HepG2 (cell line): ENCODE measurements around the gene DTWD2. TPM values are rescaled to one million over a fixed set of nuclear protein-coding genes. Genes with fewer than 3 reads are reported as not detected.
A peak's percentile ranks its signal among the peaks of the same experiment; 100 is the strongest.

ENCODE experiments used
- EZH2 ChIP-seq: conservative IDR thresholded peaks from 2 replicates; pipeline ENCODE4 v1.6.1; 2012; ENCODE audit warnings: mild to moderate bottlenecking, low read depth, low read length, moderate library complexity
- NR2C2 ChIP-seq: sonication (generic); formaldehyde crosslinking; IDR thresholded peaks from 2 replicates; pipeline ENCODE4 v1.4.0; 2020; ENCODE audit warnings: missing genetic modification reagents, mild to moderate bottlenecking, moderate library complexity, borderline replicate concordance
- PRDM10 ChIP-seq: sonication (generic); formaldehyde crosslinking; IDR thresholded peaks from 2 replicates; pipeline ENCODE4 v1.4.0; 2020; ENCODE audit warnings: low read depth, missing genetic modification reagents
- SMAD9 ChIP-seq: sonication (generic); formaldehyde crosslinking; IDR thresholded peaks from 2 replicates; pipeline ENCODE4 v1.5.1; 2020; ENCODE audit warnings: mild to moderate bottlenecking, missing genetic modification reagents
- SRY ChIP-seq: sonication (generic); formaldehyde crosslinking; IDR thresholded peaks from 2 replicates; pipeline ENCODE4 v1.8.0; 2022; ENCODE audit warnings: mild to moderate bottlenecking, missing genetic modification reagents
- TFDP2 ChIP-seq: sonication (generic); formaldehyde crosslinking; IDR thresholded peaks from 2 replicates; pipeline ENCODE4 v1.4.0; 2020; ENCODE audit warnings: missing genetic modification reagents
- THAP7 ChIP-seq: sonication (generic); formaldehyde crosslinking; IDR thresholded peaks from 2 replicates; pipeline ENCODE4 v1.8.1; 2023; ENCODE audit warnings: mild to moderate bottlenecking, missing genetic modification reagents
- ZBTB10 ChIP-seq: sonication (generic); formaldehyde crosslinking; IDR thresholded peaks from 2 replicates; pipeline ENCODE4 v1.4.0; 2020; ENCODE audit warnings: missing genetic modification reagents, borderline replicate concordance
- ZKSCAN1 ChIP-seq: fragments of 150-350 bp; IDR thresholded peaks from 2 replicates; pipeline ENCODE4 v1.6.1; 2014; ENCODE audit warnings: low read length
- ZNF343 ChIP-seq: sonication (generic); formaldehyde crosslinking; IDR thresholded peaks from 2 replicates; pipeline ENCODE4 v1.4.0; 2020; ENCODE audit warnings: mild to moderate bottlenecking, missing genetic modification reagents
- ZNF605 ChIP-seq: sonication (generic); formaldehyde crosslinking; IDR thresholded peaks from 2 replicates; pipeline ENCODE4 v1.8.0; 2022; ENCODE audit warnings: mild to moderate bottlenecking, missing genetic modification reagents
- ZNF792 ChIP-seq: IDR thresholded peaks from 2 replicates; pipeline ENCODE4 v1.6.1; 2016
- polyA plus RNA-seq, 8 experiments: library from polyadenylated mRNA; depleted of rRNA in 3 of 8; stranded (reverse) in 7 of 8; unstranded in 1 of 8; fragments of >200 nt; fragmentation: Illumina TruSeq in 4 of 8; extraction: Trizol in 4 of 8; gene quantifications; 2 replicates each; pipeline versions ENCODE4 v1.2.1 to v1.2.3, GENCODE V29; 2011 to 2016; ENCODE audit warnings: low read depth in 4 of 8, missing spikeins in 1 of 8, mixed read lengths in 1 of 8; ENCODE audit not compliant: insufficient read depth in 1 of 8
- total RNA-seq, 5 experiments: library from RNA; depleted of rRNA; stranded (reverse); fragments of >200 nt; fragmentation: Illumina TruSeq; extraction: Trizol; gene quantifications; 2 replicates each; pipeline ENCODE4 v1.2.3, GENCODE V29; 2016; ENCODE audit warnings: low read depth in 1 of 5
- TF ChIP-seq, protein P1 (sequence below): sonication (generic); formaldehyde crosslinking; IDR thresholded peaks from 2 replicates; pipeline ENCODE4 v1.4.0; 2020; ENCODE audit warnings: missing genetic modification reagents

The DTWD2 gene
- total and polyA plus RNA-seq, 2 of the 13 experiments (the other 11 are each of a cell fraction or from before 2014, with no cell fraction given), result 1.6 to 6.0 TPM

DNA sequence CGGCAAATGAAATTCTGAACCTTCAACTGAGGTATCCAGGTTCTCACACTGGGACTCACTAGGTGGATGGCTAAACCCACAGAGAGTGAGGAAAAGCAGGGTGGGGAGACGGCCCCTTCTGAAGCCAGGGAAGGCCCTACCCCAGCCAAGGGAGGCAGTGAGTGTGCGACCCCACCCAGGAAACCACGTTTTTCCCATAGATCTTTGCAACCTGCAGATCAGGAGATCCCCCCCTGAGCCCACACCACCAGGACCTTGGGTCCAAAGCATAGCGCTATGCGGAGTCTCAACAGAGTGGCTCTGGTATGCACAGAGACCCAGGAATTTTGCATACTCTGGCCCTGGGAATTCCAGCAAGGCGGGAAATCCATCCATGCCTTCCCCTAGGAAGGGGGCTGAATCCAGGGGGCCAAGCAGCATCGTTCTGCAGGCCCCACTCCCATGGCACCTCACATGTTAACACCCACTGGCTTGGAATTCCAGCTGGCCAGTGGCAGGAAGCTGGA is 19.9 kb downstream of the DTWD2 start (continued):
- 0 out of 2 replicates have a peak, but pooled peaks have one; percentile 25 for TF ChIP-seq THAP7 (CRISPR knock-in tag)
- no peak for TF ChIP-seq ZKSCAN1
- TF ChIP-seq TFDP2 (CRISPR knock-in tag), result no peak
- TF ChIP-seq SRY, result no peak
- TF ChIP-seq SMAD9, result no peak
- TF ChIP-seq EZH2, result no peak
- no peak for TF ChIP-seq ZNF792 (CRISPR knock-in tag)
- TF ChIP-seq ZNF343 (CRISPR knock-in tag), result no peak
- TF ChIP-seq PRDM10 (CRISPR knock-in tag), result no peak
- no peak for TF ChIP-seq ZBTB10 (CRISPR knock-in tag)
- 0 out of 2 replicates have a peak, but pooled peaks have one; percentile 16 for TF ChIP-seq ZNF605
- TF ChIP-seq, protein P1, sequence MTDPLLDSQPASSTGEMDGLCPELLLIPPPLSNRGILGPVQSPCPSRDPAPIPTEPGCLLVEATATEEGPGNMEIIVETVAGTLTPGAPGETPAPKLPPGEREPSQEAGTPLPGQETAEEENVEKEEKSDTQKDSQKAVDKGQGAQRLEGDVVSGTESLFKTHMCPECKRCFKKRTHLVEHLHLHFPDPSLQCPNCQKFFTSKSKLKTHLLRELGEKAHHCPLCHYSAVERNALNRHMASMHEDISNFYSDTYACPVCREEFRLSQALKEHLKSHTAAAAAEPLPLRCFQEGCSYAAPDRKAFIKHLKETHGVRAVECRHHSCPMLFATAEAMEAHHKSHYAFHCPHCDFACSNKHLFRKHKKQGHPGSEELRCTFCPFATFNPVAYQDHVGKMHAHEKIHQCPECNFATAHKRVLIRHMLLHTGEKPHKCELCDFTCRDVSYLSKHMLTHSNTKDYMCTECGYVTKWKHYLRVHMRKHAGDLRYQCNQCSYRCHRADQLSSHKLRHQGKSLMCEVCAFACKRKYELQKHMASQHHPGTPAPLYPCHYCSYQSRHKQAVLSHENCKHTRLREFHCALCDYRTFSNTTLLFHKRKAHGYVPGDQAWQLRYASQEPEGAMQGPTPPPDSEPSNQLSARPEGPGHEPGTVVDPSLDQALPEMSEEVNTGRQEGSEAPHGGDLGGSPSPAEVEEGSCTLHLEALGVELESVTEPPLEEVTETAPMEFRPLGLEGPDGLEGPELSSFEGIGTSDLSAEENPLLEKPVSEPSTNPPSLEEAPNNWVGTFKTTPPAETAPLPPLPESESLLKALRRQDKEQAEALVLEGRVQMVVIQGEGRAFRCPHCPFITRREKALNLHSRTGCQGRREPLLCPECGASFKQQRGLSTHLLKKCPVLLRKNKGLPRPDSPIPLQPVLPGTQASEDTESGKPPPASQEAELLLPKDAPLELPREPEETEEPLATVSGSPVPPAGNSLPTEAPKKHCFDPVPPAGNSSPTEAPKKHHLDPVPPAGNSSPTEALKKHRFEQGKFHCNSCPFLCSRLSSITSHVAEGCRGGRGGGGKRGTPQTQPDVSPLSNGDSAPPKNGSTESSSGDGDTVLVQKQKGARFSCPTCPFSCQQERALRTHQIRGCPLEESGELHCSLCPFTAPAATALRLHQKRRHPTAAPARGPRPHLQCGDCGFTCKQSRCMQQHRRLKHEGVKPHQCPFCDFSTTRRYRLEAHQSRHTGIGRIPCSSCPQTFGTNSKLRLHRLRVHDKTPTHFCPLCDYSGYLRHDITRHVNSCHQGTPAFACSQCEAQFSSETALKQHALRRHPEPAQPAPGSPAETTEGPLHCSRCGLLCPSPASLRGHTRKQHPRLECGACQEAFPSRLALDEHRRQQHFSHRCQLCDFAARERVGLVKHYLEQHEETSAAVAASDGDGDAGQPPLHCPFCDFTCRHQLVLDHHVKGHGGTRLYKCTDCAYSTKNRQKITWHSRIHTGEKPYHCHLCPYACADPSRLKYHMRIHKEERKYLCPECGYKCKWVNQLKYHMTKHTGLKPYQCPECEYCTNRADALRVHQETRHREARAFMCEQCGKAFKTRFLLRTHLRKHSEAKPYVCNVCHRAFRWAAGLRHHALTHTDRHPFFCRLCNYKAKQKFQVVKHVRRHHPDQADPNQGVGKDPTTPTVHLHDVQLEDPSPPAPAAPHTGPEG (CRISPR knock-in tag), result 0 out of 2 replicates have a peak, but pooled peaks have one; percentile 46
- TF ChIP-seq NR2C2 (CRISPR knock-in tag), result no peak
